Peyer's patch (tissue), 4 donors: Measurements from ENCODE around the gene CCT2. TPM values are rescaled to one million over a fixed set of nuclear protein-coding genes. Genes with fewer than 3 reads are reported as not detected.

Experiments used
- DNase-seq, 3 donors: peaks; one replicate each; pipeline ENCODE4 v3.0.0-alpha.2; 2017 to 2019
- H3K27ac ChIP-seq, 4 donors: fragments of 200-600 bp; sonication (generic); one replicate each; pipeline ENCODE4 v1.5.1; 2016 to 2019
- H3K27me3 ChIP-seq, 2 donors: fragments of 200-600 bp; sonication (generic); one replicate each; pipeline ENCODE4 v1.5.1; 2019
- H3K36me3 ChIP-seq, 3 donors: fragments of 200-600 bp; sonication (generic); one replicate each; pipeline ENCODE4 v1.5.1; 2016 to 2019
- H3K4me1 ChIP-seq, 4 donors: fragments of 200-600 bp; sonication (generic); one replicate each; pipeline ENCODE4 v1.5.1; 2016 to 2019
- H3K4me3 ChIP-seq, 4 donors: fragments of 200-600 bp; sonication (generic); 1 replicate in 3 of 4; 2 replicates in 1 of 4; pipeline ENCODE4 v1.5.1; 2016 to 2019; ENCODE audit warnings: mild to moderate bottlenecking in 1 of 4
- H3K9me3 ChIP-seq, 4 donors: fragments of 200-600 bp; sonication (generic); one replicate each; pipeline ENCODE4 v1.5.1; 2016 to 2019; ENCODE audit warnings: mild to moderate bottlenecking in 1 of 4
- POLR2A ChIP-seq, 2 donors: fragments of 450-650 bp; IDR thresholded peaks; one replicate each; pipeline ENCODE4 v1.5.1; 2017; ENCODE audit warnings: antibody characterized with exemption in 2 of 2, mild to moderate bottlenecking in 2 of 2, moderate library complexity in 2 of 2
- total RNA-seq, 4 donors: library from RNA; depleted of rRNA; stranded (reverse); fragments of >200 nt; gene quantifications; one replicate each; pipeline ENCODE4 v1.1.0, GENCODE V29; 2016
- TF ChIP-seq, protein P1 (sequence below), 6 experiments: fragments of 450-650 bp in 4 of 6; fragments of 200-600 bp in 2 of 6; sonication (generic) in 1 of 6; IDR thresholded peaks; one replicate each; pipeline ENCODE4 v1.5.1; 2017 to 2019; ENCODE audit warnings: antibody characterized with exemption in 6 of 6, mild to moderate bottlenecking in 3 of 6, moderate library complexity in 1 of 6

CCT2 gene
- total RNA-seq, 4 donors from 2014 or later: 37.7 to 82.5 (median 59.4) TPM

GRCh38 chr12:69589082-69589481 is 3.8 kb downstream of the CCT2 start:
- Histone ChIP-seq H3K9me3 (no peaks in the 10 kb centered on the region), H3K27ac (no peak overlapping the region), H3K4me1 (peaks cover 0 to 9% (median 3%) of the 10 kb centered on the region in 4 donors), H3K27me3 (no peaks in the 10 kb centered on the region), H3K36me3 (peaks cover 0 to 70% (median 0%) of the 10 kb centered on the region in 3 donors), H3K4me3 (no peak overlapping the region)
- TF ChIP-seq POLR2A (IDR thresholded peaks at IDR 0.05): no peak
- TF ChIP-seq, protein P1, sequence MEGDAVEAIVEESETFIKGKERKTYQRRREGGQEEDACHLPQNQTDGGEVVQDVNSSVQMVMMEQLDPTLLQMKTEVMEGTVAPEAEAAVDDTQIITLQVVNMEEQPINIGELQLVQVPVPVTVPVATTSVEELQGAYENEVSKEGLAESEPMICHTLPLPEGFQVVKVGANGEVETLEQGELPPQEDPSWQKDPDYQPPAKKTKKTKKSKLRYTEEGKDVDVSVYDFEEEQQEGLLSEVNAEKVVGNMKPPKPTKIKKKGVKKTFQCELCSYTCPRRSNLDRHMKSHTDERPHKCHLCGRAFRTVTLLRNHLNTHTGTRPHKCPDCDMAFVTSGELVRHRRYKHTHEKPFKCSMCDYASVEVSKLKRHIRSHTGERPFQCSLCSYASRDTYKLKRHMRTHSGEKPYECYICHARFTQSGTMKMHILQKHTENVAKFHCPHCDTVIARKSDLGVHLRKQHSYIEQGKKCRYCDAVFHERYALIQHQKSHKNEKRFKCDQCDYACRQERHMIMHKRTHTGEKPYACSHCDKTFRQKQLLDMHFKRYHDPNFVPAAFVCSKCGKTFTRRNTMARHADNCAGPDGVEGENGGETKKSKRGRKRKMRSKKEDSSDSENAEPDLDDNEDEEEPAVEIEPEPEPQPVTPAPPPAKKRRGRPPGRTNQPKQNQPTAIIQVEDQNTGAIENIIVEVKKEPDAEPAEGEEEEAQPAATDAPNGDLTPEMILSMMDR (IDR thresholded peaks at IDR 0.05): no peak
- DNase-seq: no peak

DNA sequence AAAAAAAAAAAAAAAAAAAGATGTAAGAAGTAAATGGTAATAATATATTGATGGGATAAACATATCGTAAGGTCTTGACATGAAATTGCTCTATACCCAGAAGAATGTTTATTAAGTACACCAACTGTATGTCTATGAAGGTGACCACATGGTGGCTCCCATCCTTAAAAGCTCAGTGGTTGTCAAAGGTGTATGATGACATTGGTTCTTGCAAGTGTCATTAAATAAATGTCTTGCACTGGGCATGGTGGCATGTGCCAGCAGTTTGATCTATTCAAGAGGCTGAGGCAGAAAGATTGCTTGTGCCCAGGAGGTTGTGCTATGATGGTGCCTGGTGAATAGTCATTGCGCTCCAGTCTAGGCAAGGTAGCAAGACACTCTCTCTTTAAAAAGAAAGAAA is 10.4 kb downstream of the CCT2 start:
- DNase-seq: no peak
- Histone ChIP-seq H3K27me3 (no peaks in the 10 kb centered on the region), H3K27ac (no peak overlapping the region), H3K4me1 (peaks cover 0 to 5% (median 0%) of the 10 kb centered on the region in 4 donors), H3K36me3 (peaks cover 2 to 94% (median 4%) of the 10 kb centered on the region in 3 donors), H3K9me3 (no peaks in the 10 kb centered on the region), H3K4me3 (no peak overlapping the region)
- TF ChIP-seq, protein P1 (IDR thresholded peaks at IDR 0.05): no peak
- no peak for TF ChIP-seq POLR2A (IDR thresholded peaks at IDR 0.05)

- H3K36me3 ChIP-seq: peaks cover 2 to 89% (median 4%) of the 10 kb centered on the region in 3 donors
Observed at GRCh38 chr12:69598174-69598753, 13.0 kb downstream of the CCT2 start.

GRCh38 chr12:69600804-69601203 is 15.5 kb downstream of the CCT2 start:
- H3K36me3 ChIP-seq: peaks cover 2 to 63% (median 4%) of the 10 kb centered on the region in 3 donors
- H3K4me3 ChIP-seq: no peak overlapping the region
- TF ChIP-seq, protein P1 (IDR thresholded peaks at IDR 0.05): no peak
- TF ChIP-seq POLR2A (IDR thresholded peaks at IDR 0.05): no peak
- H3K4me1 ChIP-seq: peaks cover 0 to 5% (median 0%) of the 10 kb centered on the region in 4 donors
- no peak for DNase-seq
- no peaks in the 10 kb centered on the region for H3K27me3 ChIP-seq
- no peak overlapping the region for H3K27ac ChIP-seq
- no peaks in the 10 kb centered on the region for H3K9me3 ChIP-seq

More at GRCh38 chr12:69598174-69598753, 13.0 kb downstream of the CCT2 start:
- Histone ChIP-seq H3K27me3 (no peaks in the 10 kb centered on the region), H3K4me1 (peaks cover 0 to 5% (median 0%) of the 10 kb centered on the region in 4 donors), H3K9me3 (no peaks in the 10 kb centered on the region), H3K4me3 (no peak overlapping the region), H3K27ac (no peak overlapping the region)
- no peak for DNase-seq
- TF ChIP-seq, protein P1 (IDR thresholded peaks at IDR 0.05): no peak
- no peak for TF ChIP-seq POLR2A (IDR thresholded peaks at IDR 0.05)

DNA sequence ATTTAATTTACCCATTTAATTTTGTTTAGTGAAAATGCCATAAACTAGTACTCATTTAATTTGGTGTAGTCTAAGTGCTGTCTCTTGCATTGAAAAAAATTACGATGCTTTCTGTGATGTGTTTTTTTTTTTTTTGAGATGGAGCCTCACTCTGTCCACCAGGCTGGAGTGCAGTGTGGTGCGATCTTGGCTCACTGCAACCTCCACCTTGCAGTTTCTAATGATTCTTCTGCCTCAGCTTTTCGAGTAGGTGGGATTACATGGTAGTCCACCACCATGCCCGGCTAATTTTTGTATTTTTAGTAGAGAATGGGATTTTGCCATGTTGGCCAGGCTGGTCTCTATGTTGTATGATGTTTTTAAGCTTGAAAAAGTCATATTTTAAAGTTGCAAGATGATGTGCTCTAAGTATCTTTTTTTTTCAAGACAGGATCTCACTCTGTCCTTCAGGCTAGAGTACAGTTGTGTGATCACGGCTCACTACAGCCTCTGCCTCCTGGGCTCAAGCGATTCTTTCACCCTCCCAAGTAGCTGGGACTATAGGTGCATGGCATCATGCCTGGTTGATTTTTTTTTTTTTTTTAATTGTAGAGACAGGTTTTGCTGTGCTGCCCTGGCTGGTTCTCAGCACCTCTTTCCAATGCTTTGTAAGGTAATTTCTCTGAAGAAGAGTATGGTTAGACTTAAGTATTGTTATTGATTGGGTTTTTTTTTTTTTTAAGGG is 16.9 kb downstream of the CCT2 start:
- DNase-seq: no peak
- peaks cover 0 to 54% (median 4%) of the 10 kb centered on the region in 3 donors for H3K36me3 ChIP-seq
- no peak overlapping the region for H3K4me3 ChIP-seq
- H3K9me3 ChIP-seq: no peaks in the 10 kb centered on the region
- no peak overlapping the region for H3K27ac ChIP-seq
- no peaks in the 10 kb centered on the region for H3K27me3 ChIP-seq
- no peak for TF ChIP-seq POLR2A (IDR thresholded peaks at IDR 0.05)
- TF ChIP-seq, protein P1 (IDR thresholded peaks at IDR 0.05): no peak
- H3K4me1 ChIP-seq: peaks cover 0 to 5% (median 0%) of the 10 kb centered on the region in 4 donors
